Mesothelial cell of epicardium (in vitro differentiated cells): ENCODE measurements around the gene ATP2B1. TPM values are rescaled to one million over a fixed set of nuclear protein-coding genes. Genes with fewer than 3 reads are reported as not detected.

ENCODE experiments used
- DNase-seq, 2 experiments: peaks; one replicate each; pipeline ENCODE4 v3.0.0; 2021; ENCODE audit warnings: low spot score in 2 of 2; ENCODE audit not compliant: unreplicated experiment in 2 of 2
- H3K27ac Mint-ChIP-seq: 2 replicates; pipeline ENCODE4 v1.8.0; 2021; ENCODE audit warnings: mixed read lengths
- H3K27me3 Mint-ChIP-seq: 2 replicates; pipeline ENCODE4 v1.8.0; 2021; ENCODE audit warnings: low read depth, mixed read lengths
- H3K36me3 Mint-ChIP-seq: 2 replicates; pipeline ENCODE4 v1.8.0; 2021; ENCODE audit warnings: mixed read lengths
- H3K4me1 Mint-ChIP-seq: 2 replicates; pipeline ENCODE4 v1.8.0; 2021; ENCODE audit warnings: mixed read lengths
- H3K4me3 Mint-ChIP-seq: 2 replicates; pipeline ENCODE4 v1.8.0; 2021; ENCODE audit warnings: mild to moderate bottlenecking, moderate library complexity, mixed read lengths
- H3K9me3 Mint-ChIP-seq: 2 replicates; pipeline ENCODE4 v1.8.0; 2021; ENCODE audit warnings: mixed read lengths
- CTCF ChIP-seq: fragments of 200-600 bp; sonication (generic); IDR thresholded peaks from one replicate; pipeline ENCODE4 v1.5.0; 2021; ENCODE audit warnings: antibody characterized with exemption; ENCODE audit not compliant: unreplicated experiment
- total RNA-seq: library from RNA; stranded (reverse); gene quantifications from 3 replicates; pipeline ENCODE4 v1.2.1, GENCODE V29; 2021

The ATP2B1 gene
- total RNA-seq, 1 donor from 2014 or later = 131 TPM

DNA sequence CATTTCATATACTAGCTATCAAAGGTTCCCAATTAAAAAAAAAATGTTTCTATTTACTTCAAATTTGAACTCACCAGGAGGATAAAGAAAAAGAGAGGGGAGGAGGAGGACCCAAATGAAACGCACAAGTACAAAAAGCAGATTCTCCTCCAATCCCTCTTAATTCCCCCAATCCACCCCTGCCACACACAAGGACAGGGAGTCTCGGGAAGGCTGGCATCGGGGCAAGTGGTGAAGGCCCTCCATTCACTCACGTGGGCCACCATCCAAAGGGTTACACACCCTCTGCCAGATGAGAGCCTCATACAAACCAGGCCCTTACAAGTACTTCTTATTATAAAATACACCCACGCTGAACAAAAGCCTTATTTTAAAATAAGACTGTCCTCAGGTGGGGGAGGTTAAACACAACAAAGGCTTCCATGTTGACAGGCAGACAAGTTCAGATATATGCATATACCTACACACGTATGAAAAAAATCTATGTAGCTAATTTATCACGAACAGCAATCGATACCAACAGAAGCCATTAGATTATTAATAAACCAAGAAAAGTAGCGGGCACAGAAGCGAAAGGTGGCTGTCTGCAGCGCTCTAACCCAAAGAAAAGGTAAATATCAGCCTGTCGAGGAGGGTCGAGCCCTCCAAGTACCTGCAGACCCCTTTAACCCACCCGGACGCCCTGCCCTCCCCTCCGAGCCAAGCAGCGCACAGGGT lies 1.5 kb downstream of the ATP2B1 start:
- Mint-ChIP-seq H3K9me3 (no peaks in the 10 kb centered on the region), H3K27ac (peak overlapping the region; percentile 98), H3K27me3 (no peaks in the 10 kb centered on the region), H3K4me3 (peak overlapping the region; percentile 99), H3K36me3 (no peaks in the 10 kb centered on the region), H3K4me1 (peaks cover 56% of the 10 kb centered on the region)
- DNase-seq = no peak
- TF ChIP-seq CTCF = no peak

- TF ChIP-seq CTCF = no peak
- DNase-seq = no peak
- no peaks in the 10 kb centered on the region for H3K36me3 Mint-ChIP-seq
Observed at GRCh38 chr12:89706551-89706950, 2.1 kb downstream of the ATP2B1 start.

DNA sequence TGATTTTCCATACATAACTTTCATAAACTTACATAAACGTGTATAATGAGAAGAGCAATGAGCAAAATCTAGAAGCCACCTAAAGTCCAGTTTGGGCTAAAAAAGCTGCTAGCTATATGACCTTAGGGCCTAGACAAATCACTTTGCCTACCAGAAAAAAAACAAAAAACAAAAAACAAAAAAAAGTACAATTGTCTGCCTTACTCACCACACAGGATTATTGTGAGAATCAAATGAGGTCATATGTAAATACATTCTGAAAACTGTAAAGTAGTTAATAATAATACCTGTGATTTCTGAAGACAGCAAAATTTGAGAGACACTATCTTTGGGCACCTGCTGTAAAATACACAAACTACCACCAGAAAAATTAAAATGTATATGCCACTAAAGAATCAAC lies 4.2 kb downstream of the ATP2B1 start:
- no peaks in the 10 kb centered on the region for H3K27me3 Mint-ChIP-seq
- no peaks in the 10 kb centered on the region for H3K9me3 Mint-ChIP-seq
- peaks cover 62% of the 10 kb centered on the region for H3K4me1 Mint-ChIP-seq
- H3K36me3 Mint-ChIP-seq = no peaks in the 10 kb centered on the region
- H3K27ac Mint-ChIP-seq = no peak overlapping the region
- no peak for TF ChIP-seq CTCF
- H3K4me3 Mint-ChIP-seq = no peak overlapping the region
- DNase-seq = no peak

More at GRCh38 chr12:89706551-89706950, 2.1 kb downstream of the ATP2B1 start:
- peak overlapping the region; percentile 99 for H3K4me3 Mint-ChIP-seq
- H3K27ac Mint-ChIP-seq = peak overlapping the region; percentile 98
- peaks cover 59% of the 10 kb centered on the region for H3K4me1 Mint-ChIP-seq
- H3K27me3 Mint-ChIP-seq = no peaks in the 10 kb centered on the region
- no peaks in the 10 kb centered on the region for H3K9me3 Mint-ChIP-seq

- peaks cover 67% of the 10 kb centered on the region for H3K4me1 Mint-ChIP-seq
- no peak for DNase-seq
- H3K27me3 Mint-ChIP-seq = no peaks in the 10 kb centered on the region
- H3K27ac Mint-ChIP-seq = peak overlapping the region; percentile 62
- no peak for TF ChIP-seq CTCF
- peak overlapping the region; percentile 27 for H3K4me3 Mint-ChIP-seq
- no peaks in the 10 kb centered on the region for H3K36me3 Mint-ChIP-seq
- H3K9me3 Mint-ChIP-seq = no peaks in the 10 kb centered on the region
Observed at GRCh38 chr12:89703768-89704167, 4.9 kb downstream of the ATP2B1 start.

DNA sequence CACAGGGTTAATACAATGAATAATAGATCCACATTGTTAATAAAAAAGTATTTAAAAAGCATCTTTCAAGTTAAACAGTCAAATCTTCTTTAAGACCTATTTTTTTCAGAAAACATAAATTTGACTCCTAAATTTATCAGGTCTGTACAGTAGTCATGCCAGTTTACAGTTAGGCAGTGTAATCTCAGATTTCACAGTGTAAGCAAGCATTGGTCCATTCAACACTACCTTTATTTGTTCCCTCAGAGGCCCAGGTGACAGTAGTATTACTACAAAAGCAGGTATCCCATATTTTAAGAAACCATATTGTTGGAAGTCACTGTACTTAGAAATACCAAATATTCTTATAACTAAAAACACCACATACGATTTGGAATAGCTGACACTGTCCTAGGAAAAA lies 6.1 kb downstream of the ATP2B1 start:
- H3K27me3 Mint-ChIP-seq = no peaks in the 10 kb centered on the region
- H3K27ac Mint-ChIP-seq = no peak overlapping the region
- H3K4me3 Mint-ChIP-seq = no peak overlapping the region
- DNase-seq = no peak
- no peak for TF ChIP-seq CTCF
- H3K9me3 Mint-ChIP-seq = no peaks in the 10 kb centered on the region
- H3K4me1 Mint-ChIP-seq = peaks cover 67% of the 10 kb centered on the region
- no peaks in the 10 kb centered on the region for H3K36me3 Mint-ChIP-seq
